ENCODE results near the gene PIWIL4. TPM values are rescaled to one million over a fixed set of nuclear protein-coding genes. Genes with fewer than 3 reads are reported as not detected.
A peak's percentile ranks its signal among the peaks of the same experiment; 100 is the strongest.
"Not testable (repeated sequence)": the region's sequence is repeated elsewhere in the genome, so short reads cannot be mapped to it uniquely, and the experiment has no call there.

The PIWIL4 gene
- total and polyA plus RNA-seq, 4 donors = 3.4 to 7.8 (median 4.4) TPM

- no peaks in the 10 kb centered on the region for H3K4me1 ChIP-seq (ENCODE audit: control insufficient read depth, insufficient read depth, low read length)
- H3K9me3 ChIP-seq (ENCODE audit: control insufficient read depth, insufficient read depth, low read length) = no peaks in the 10 kb centered on the region
- DNase-seq (ENCODE audit: low read depth in 4 of 6, low spot score in 6 of 6) = peak in 1 of 6 donors; percentile 32
- no CpG with 5 or more reads among the region's 2 CpGs for WGBS (ENCODE audit: insufficient coverage)
- H3K4me3 ChIP-seq (ENCODE audit: low read depth, low read length) = no peak overlapping the region
- H3K27ac ChIP-seq (ENCODE audit: low read depth, low read length) = no peak overlapping the region
- no peaks in the 10 kb centered on the region for H3K27me3 ChIP-seq (ENCODE audit: control insufficient read depth, insufficient read depth, low read length)
- no peaks in the 10 kb centered on the region for H3K36me3 ChIP-seq (ENCODE audit: control insufficient read depth, insufficient read depth, low read length)
Measured at GRCh38 chr11:94593030-94593429, 25.9 kb downstream of the PIWIL4 start.

DNA sequence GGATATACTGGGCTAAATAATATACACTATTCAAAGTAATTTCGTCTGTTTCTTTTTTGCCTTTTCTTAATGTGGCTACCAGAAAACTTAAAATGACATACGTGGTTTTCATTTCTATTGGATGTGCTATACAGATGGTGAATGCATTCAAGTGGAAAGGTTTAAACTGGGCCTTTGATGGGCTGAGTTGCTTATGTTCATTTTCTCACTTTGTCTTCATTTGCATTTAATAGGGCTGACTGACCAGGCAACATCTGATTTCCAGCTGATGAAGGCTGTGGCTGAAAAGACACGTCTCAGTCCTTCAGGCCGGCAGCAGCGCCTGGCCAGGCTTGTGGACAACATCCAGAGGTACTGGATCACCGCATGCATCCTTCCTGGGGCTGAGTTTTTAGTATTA, 27.9 kb downstream of the PIWIL4 start:
- H3K27me3 ChIP-seq (ENCODE audit: control insufficient read depth, insufficient read depth, low read length) = no peaks in the 10 kb centered on the region
- H3K27ac ChIP-seq (ENCODE audit: low read depth, low read length) = no peak overlapping the region
- no peak overlapping the region for H3K4me3 ChIP-seq (ENCODE audit: low read depth, low read length)
- H3K9me3 ChIP-seq (ENCODE audit: control insufficient read depth, insufficient read depth, low read length) = no peaks in the 10 kb centered on the region
- H3K4me1 ChIP-seq (ENCODE audit: control insufficient read depth, insufficient read depth, low read length) = no peaks in the 10 kb centered on the region
- WGBS (ENCODE audit: insufficient coverage) = 80% methylated on average over 3 of the region's 6 CpGs
- no peaks in the 10 kb centered on the region for H3K36me3 ChIP-seq (ENCODE audit: control insufficient read depth, insufficient read depth, low read length)
- no peak for DNase-seq (ENCODE audit: low read depth in 4 of 6, low spot score in 6 of 6)

- Histone ChIP-seq H3K4me1 (ENCODE audit: control insufficient read depth, insufficient read depth, low read length) (no peaks in the 10 kb centered on the region), H3K4me3 (ENCODE audit: low read depth, low read length) (no peak overlapping the region), H3K9me3 (ENCODE audit: control insufficient read depth, insufficient read depth, low read length) (no peaks in the 10 kb centered on the region), H3K27ac (ENCODE audit: low read depth, low read length) (no peak overlapping the region), H3K27me3 (ENCODE audit: control insufficient read depth, insufficient read depth, low read length) (no peaks in the 10 kb centered on the region), H3K36me3 (ENCODE audit: control insufficient read depth, insufficient read depth, low read length) (no peaks in the 10 kb centered on the region)
- no CpG with 5 or more reads among the region's 2 CpGs for WGBS (ENCODE audit: insufficient coverage)
- DNase-seq (ENCODE audit: low read depth in 4 of 6, low spot score in 6 of 6) = peak in 2 of 6 donors; percentile 43 to 47
Measured at GRCh38 chr11:94597896-94598295, 30.7 kb downstream of the PIWIL4 start.

DNA sequence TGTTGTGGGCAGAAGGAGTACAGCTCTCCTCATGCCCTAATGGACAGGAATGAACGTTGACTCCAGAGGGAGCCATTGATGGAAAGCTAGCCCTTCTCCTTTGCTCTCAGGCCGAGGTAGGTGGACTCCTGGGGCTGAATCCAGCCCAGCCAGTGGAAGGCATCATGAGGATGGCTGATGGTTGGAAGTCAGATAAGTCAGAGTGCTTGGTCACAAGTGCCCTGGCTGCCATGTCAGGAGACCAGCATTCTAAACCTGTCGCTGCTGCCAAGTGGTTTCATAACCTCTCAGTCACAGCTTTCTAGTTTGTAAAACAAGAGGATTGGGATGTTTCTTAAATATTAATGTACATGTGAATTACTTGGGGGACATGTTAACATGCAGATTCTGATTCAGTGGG, 32.3 kb downstream of the PIWIL4 start:
- Histone ChIP-seq H3K27ac (ENCODE audit: low read depth, low read length) (no peak overlapping the region), H3K9me3 (ENCODE audit: control insufficient read depth, insufficient read depth, low read length) (no peaks in the 10 kb centered on the region), H3K27me3 (ENCODE audit: control insufficient read depth, insufficient read depth, low read length) (no peaks in the 10 kb centered on the region), H3K4me3 (ENCODE audit: low read depth, low read length) (no peak overlapping the region), H3K4me1 (ENCODE audit: control insufficient read depth, insufficient read depth, low read length) (no peaks in the 10 kb centered on the region), H3K36me3 (ENCODE audit: control insufficient read depth, insufficient read depth, low read length) (no peaks in the 10 kb centered on the region)
- WGBS (ENCODE audit: insufficient coverage) = 79% methylated on average over 3 of the region's 3 CpGs
- no peak for DNase-seq (ENCODE audit: low read depth in 4 of 6, low spot score in 6 of 6)

GRCh38 chr11:94602430-94603372, 35.5 kb downstream of the PIWIL4 start:
- no peak overlapping the region for H3K4me3 ChIP-seq (ENCODE audit: low read depth, low read length)
- H3K4me1 ChIP-seq (ENCODE audit: control insufficient read depth, insufficient read depth, low read length) = no peaks in the 10 kb centered on the region
- H3K9me3 ChIP-seq (ENCODE audit: control insufficient read depth, insufficient read depth, low read length) = no peaks in the 10 kb centered on the region
- H3K27me3 ChIP-seq (ENCODE audit: control insufficient read depth, insufficient read depth, low read length) = no peaks in the 10 kb centered on the region
- peak in 2 of 6 donors; percentile 46 to 80 for DNase-seq (ENCODE audit: low read depth in 4 of 6, low spot score in 6 of 6)
- H3K36me3 ChIP-seq (ENCODE audit: control insufficient read depth, insufficient read depth, low read length) = no peaks in the 10 kb centered on the region
- WGBS (ENCODE audit: insufficient coverage) = 100% methylated on average over 1 of the region's 8 CpGs
- H3K27ac ChIP-seq (ENCODE audit: low read depth, low read length) = no peak overlapping the region

GRCh38 chr11:94603587-94603986, 36.4 kb downstream of the PIWIL4 start:
- no peaks in the 10 kb centered on the region for H3K9me3 ChIP-seq (ENCODE audit: control insufficient read depth, insufficient read depth, low read length)
- H3K4me3 ChIP-seq (ENCODE audit: low read depth, low read length) = no peak overlapping the region
- no CpG with 5 or more reads among the region's 1 CpG for WGBS (ENCODE audit: insufficient coverage)
- H3K36me3 ChIP-seq (ENCODE audit: control insufficient read depth, insufficient read depth, low read length) = no peaks in the 10 kb centered on the region
- H3K4me1 ChIP-seq (ENCODE audit: control insufficient read depth, insufficient read depth, low read length) = no peaks in the 10 kb centered on the region
- no peak for DNase-seq (ENCODE audit: low read depth in 4 of 6, low spot score in 6 of 6)
- no peak overlapping the region for H3K27ac ChIP-seq (ENCODE audit: low read depth, low read length)
- H3K27me3 ChIP-seq (ENCODE audit: control insufficient read depth, insufficient read depth, low read length) = no peaks in the 10 kb centered on the region

- H3K27ac ChIP-seq (ENCODE audit: low read depth, low read length) = no peak overlapping the region
- H3K9me3 ChIP-seq (ENCODE audit: control insufficient read depth, insufficient read depth, low read length) = no peaks in the 10 kb centered on the region
- H3K4me3 ChIP-seq (ENCODE audit: low read depth, low read length) = no peak overlapping the region
- 78% methylated on average over 3 of the region's 3 CpGs for WGBS (ENCODE audit: insufficient coverage)
- no peaks in the 10 kb centered on the region for H3K27me3 ChIP-seq (ENCODE audit: control insufficient read depth, insufficient read depth, low read length)
- no peak for DNase-seq (ENCODE audit: low read depth in 4 of 6, low spot score in 6 of 6)
- no peaks in the 10 kb centered on the region for H3K4me1 ChIP-seq (ENCODE audit: control insufficient read depth, insufficient read depth, low read length)
- no peaks in the 10 kb centered on the region for H3K36me3 ChIP-seq (ENCODE audit: control insufficient read depth, insufficient read depth, low read length)
Measured at GRCh38 chr11:94604482-94604881, 37.3 kb downstream of the PIWIL4 start.

DNA sequence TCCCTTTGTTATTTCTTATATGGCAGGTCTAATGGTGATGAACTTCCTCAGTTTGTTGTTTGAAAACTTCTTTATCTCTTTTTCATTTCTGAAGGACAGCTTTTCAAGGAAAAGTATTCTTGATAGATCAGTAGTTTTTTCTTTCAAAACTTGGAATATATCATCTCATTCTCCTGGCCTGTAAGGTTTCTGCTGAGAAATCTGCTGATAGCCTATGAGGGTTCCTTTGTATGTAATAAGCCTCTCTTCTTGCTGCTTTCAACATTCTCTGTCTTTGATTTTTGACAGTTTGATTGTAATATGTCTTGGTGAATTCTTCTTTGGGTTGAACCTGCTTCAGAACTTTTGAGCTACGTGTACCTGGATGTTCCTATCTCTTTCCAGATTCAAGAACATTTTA, 46.0 kb downstream of the PIWIL4 start:
- no peaks in the 10 kb centered on the region for H3K27me3 ChIP-seq (ENCODE audit: control insufficient read depth, insufficient read depth, low read length)
- H3K27ac ChIP-seq (ENCODE audit: low read depth, low read length) = no peak overlapping the region
- no peak for DNase-seq (ENCODE audit: low read depth in 4 of 6, low spot score in 6 of 6)
- peaks cover 9% of the 10 kb centered on the region for H3K9me3 ChIP-seq (ENCODE audit: control insufficient read depth, insufficient read depth, low read length)
- no peak overlapping the region for H3K4me3 ChIP-seq (ENCODE audit: low read depth, low read length)
- H3K36me3 ChIP-seq (ENCODE audit: control insufficient read depth, insufficient read depth, low read length) = no peaks in the 10 kb centered on the region
- no peaks in the 10 kb centered on the region for H3K4me1 ChIP-seq (ENCODE audit: control insufficient read depth, insufficient read depth, low read length)
- 100% methylated on average over 1 of the region's 1 CpG for WGBS (ENCODE audit: insufficient coverage)

DNA sequence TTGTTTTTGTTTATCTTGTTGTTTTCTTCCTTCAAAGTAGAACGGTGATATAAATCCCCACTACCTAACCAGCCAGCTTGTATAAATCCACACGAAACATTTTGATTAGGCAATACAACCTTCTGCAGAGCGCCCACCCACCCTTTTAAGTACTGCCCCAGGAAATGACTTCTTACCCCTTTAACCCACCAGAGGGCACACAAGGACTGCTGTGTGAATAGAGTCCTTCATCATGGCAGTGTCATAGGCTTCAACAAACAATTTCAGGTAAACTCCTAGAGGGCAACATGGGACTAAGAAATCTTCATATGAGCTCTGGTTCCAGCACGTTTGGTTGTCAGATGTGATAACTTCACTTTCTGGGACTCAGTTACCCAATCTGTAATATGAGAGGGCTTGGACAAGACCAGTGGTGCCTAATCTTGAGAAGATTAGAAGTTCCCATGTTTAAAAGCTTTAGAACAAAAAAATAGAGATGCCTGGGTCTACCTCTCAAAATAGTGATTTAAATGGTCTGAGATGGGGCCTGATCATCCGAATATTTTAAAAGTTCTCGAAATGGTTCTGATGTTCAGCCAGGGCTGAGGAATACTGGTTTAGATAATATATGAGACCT, 56.1 kb downstream of the PIWIL4 start:
- 20% methylated on average over 1 of the region's 6 CpGs for WGBS (ENCODE audit: insufficient coverage)
- Histone ChIP-seq H3K4me3 (ENCODE audit: low read depth, low read length) (no peak overlapping the region), H3K27me3 (ENCODE audit: control insufficient read depth, insufficient read depth, low read length) (no peaks in the 10 kb centered on the region), H3K36me3 (ENCODE audit: control insufficient read depth, insufficient read depth, low read length) (no peaks in the 10 kb centered on the region), H3K9me3 (ENCODE audit: control insufficient read depth, insufficient read depth, low read length) (no peaks in the 10 kb centered on the region), H3K4me1 (ENCODE audit: control insufficient read depth, insufficient read depth, low read length) (no peaks in the 10 kb centered on the region), H3K27ac (ENCODE audit: low read depth, low read length) (no peak overlapping the region)
- DNase-seq (ENCODE audit: low read depth in 4 of 6, low spot score in 6 of 6) = peak in 5 of 6 donors; percentile 36 to 90 (median 54)

DNA sequence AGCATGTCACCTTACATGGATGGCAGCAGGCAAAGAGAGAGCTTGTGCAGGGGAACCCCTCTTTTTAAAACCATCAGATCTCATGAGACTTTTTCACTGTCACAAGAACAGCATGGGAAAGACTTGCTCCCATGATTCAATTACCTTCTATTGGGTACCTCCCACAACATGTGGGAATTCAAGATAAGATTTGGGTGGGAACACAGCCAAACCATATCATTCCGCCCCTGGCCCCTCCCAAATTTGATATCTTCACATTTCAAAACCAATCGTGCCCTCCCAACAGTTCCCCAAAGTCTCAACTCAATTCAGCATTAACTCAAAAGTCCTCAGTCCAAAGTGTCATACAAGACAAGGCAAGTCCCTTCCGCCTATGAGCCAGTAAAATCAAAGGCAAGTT, 58.3 kb downstream of the PIWIL4 start:
- not testable (repeated sequence) for H3K36me3 ChIP-seq (ENCODE audit: control insufficient read depth, insufficient read depth, low read length); H3K4me1 ChIP-seq (ENCODE audit: control insufficient read depth, insufficient read depth, low read length); H3K9me3 ChIP-seq (ENCODE audit: control insufficient read depth, insufficient read depth, low read length); H3K27me3 ChIP-seq (ENCODE audit: control insufficient read depth, insufficient read depth, low read length); DNase-seq (ENCODE audit: low read depth in 4 of 6, low spot score in 6 of 6); H3K27ac ChIP-seq (ENCODE audit: low read depth, low read length); H3K4me3 ChIP-seq (ENCODE audit: low read depth, low read length)
- no CpG with 5 or more reads among the region's 3 CpGs for WGBS (ENCODE audit: insufficient coverage)
